Thymus (tissue), 14 donors: ENCODE data around the gene RRAGA. TPM values are rescaled to one million over a fixed set of nuclear protein-coding genes. Genes with fewer than 3 reads are reported as not detected.
"Not testable (repeated sequence)": the region's sequence is repeated elsewhere in the genome, so short reads cannot be mapped to it uniquely, and the experiment has no call there.

Experiments used
- DNase-seq, 9 donors: peaks; one replicate each; pipeline ENCODE4 v3.0.0-alpha.2; 2013; ENCODE audit warnings: low spot score in 9 of 9, low read depth in 6 of 9, missing footprints in 1 of 9
- H3K27ac ChIP-seq, 2 donors: one replicate each; pipeline ENCODE4 v1.5.1; 2013; ENCODE audit warnings: control low read depth in 1 of 2, low read depth in 1 of 2, low read length in 1 of 2, mild to moderate bottlenecking in 1 of 2, moderate library complexity in 1 of 2
- H3K27me3 ChIP-seq, 2 donors: one replicate each; pipeline ENCODE4 v1.5.1; 2013; ENCODE audit warnings: low read length in 1 of 2; ENCODE audit not compliant: control insufficient read depth in 2 of 2, insufficient read depth in 1 of 2
- H3K36me3 ChIP-seq, 2 donors: one replicate each; pipeline ENCODE4 v1.5.1; 2013; ENCODE audit warnings: low read length in 1 of 2, mild to moderate bottlenecking in 1 of 2, moderate library complexity in 1 of 2; ENCODE audit not compliant: control insufficient read depth in 2 of 2, insufficient read depth in 2 of 2
- H3K4me1 ChIP-seq, 2 donors: one replicate each; pipeline ENCODE4 v1.5.1; 2013; ENCODE audit warnings: low read length in 2 of 2; ENCODE audit not compliant: control insufficient read depth in 2 of 2, insufficient read depth in 2 of 2
- H3K4me3 ChIP-seq, 2 donors: one replicate each; pipeline ENCODE4 v1.5.1; 2013; ENCODE audit warnings: low read length in 2 of 2, control low read depth in 1 of 2, mild to moderate bottlenecking in 1 of 2
- H3K9me3 ChIP-seq, 2 donors: one replicate each; pipeline ENCODE4 v1.5.1; 2013; ENCODE audit warnings: low read length in 1 of 2, mild to moderate bottlenecking in 1 of 2; ENCODE audit not compliant: control insufficient read depth in 2 of 2, insufficient read depth in 1 of 2
- WGBS: extraction: QIAGEN DNeasy Blood & Tissue Kit; methylation state at CpG from one replicate; pipeline ENCODE4 v1.1.7; 2013; 5-methylcytosine and 5-hydroxymethylcytosine counted together
- long read RNA-seq, 10 donors: transcript quantifications; one replicate each; lab custom pipeline, GENCODE V29; 2026
- polyA plus RNA-seq: library from polyadenylated mRNA; stranded (reverse); fragments of 200-250 nt; gene quantifications from one replicate; pipeline ENCODE4 v1.2.3, GENCODE V29; 2013
- total RNA-seq: library from RNA; stranded (reverse); fragments of 120-200 nt; gene quantifications from one replicate; pipeline ENCODE4 v1.2.4, GENCODE V29; 2013
- donor health status: healthy.

Gene RRAGA
- total RNA-seq (28.0 TPM), polyA plus RNA-seq (83.7 TPM)
- long read RNA-seq, donor 1, transcript RRAGA-201 (1 exons, 1,589 nt): major isoform, 12 of 12 reads
- long read RNA-seq, donor 1, partial matches to known transcripts: 0 of 12 reads
- long read RNA-seq, donor 1, other reads (novel, unspliced or antisense): 0 of 12 reads
- long read RNA-seq, donor 2: 0 reads
- long read RNA-seq, donor 3, transcript RRAGA-201 (1 exons, 1,589 nt): major isoform, 147 of 147 reads
- long read RNA-seq, donor 3, partial matches to known transcripts: 0 of 147 reads
- long read RNA-seq, donor 3, other reads (novel, unspliced or antisense): 0 of 147 reads
- long read RNA-seq, donor 4, transcript RRAGA-201 (1 exons, 1,589 nt): major isoform, 56 of 56 reads
- long read RNA-seq, donor 4, partial matches to known transcripts: 0 of 56 reads
- long read RNA-seq, donor 4, other reads (novel, unspliced or antisense): 0 of 56 reads
- long read RNA-seq, donor 5, transcript RRAGA-201 (1 exons, 1,589 nt): major isoform, 135 of 135 reads
- long read RNA-seq, donor 5, partial matches to known transcripts: 0 of 135 reads
- long read RNA-seq, donor 5, other reads (novel, unspliced or antisense): 0 of 135 reads
- long read RNA-seq, donor 6, transcript RRAGA-201 (1 exons, 1,589 nt): major isoform, 75 of 75 reads
- long read RNA-seq, donor 6, partial matches to known transcripts: 0 of 75 reads
- long read RNA-seq, donor 6, other reads (novel, unspliced or antisense): 0 of 75 reads
- long read RNA-seq, donor 7, transcript RRAGA-201 (1 exons, 1,589 nt): major isoform, 92 of 92 reads
- long read RNA-seq, donor 7, partial matches to known transcripts: 0 of 92 reads
- long read RNA-seq, donor 7, other reads (novel, unspliced or antisense): 0 of 92 reads
- long read RNA-seq, donor 8, transcript RRAGA-201 (1 exons, 1,589 nt): major isoform, 38 of 38 reads
- long read RNA-seq, donor 8, partial matches to known transcripts: 0 of 38 reads
- long read RNA-seq, donor 8, other reads (novel, unspliced or antisense): 0 of 38 reads
- long read RNA-seq, donor 9, transcript RRAGA-201 (1 exons, 1,589 nt): major isoform, 44 of 44 reads
- long read RNA-seq, donor 9, partial matches to known transcripts: 0 of 44 reads
- long read RNA-seq, donor 9, other reads (novel, unspliced or antisense): 0 of 44 reads
- long read RNA-seq, donor 10, transcript RRAGA-201 (1 exons, 1,589 nt): major isoform, 67 of 67 reads
- long read RNA-seq, donor 10, partial matches to known transcripts: 0 of 67 reads
- long read RNA-seq, donor 10, other reads (novel, unspliced or antisense): 0 of 67 reads

- H3K4me1 ChIP-seq: peaks cover 17 to 20% of the 10 kb centered on the region in 2 donors
Measured at GRCh38 chr9:19048966-19049916, at the start of gene RRAGA. Gene RRAGA, plus strand, starts transcription at chr9:19049427. Its CDS starts 233 bp downstream, at chr9:19049660.

DNA sequence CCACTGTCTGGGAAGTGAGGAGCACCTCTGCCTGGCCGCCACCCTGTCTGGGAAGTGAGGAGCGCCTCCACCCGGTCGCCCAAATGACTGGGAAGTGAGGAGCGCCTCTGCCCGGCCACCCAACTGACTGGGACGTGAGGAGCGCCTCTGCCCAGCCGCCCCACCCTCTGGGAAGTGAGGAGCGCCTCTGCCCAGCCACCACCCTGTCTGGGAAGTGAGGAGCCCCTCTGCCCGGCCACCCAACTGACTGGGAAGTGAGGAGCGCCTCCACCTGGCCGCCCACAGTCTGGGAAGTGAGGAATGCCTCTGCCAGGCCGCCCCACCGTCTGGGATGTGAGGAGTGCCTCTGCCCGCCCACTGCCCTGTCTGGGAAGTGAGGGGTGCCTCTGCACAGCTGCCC is 49.1 kb upstream of the RRAGA start:
- Histone ChIP-seq H3K4me1 (no peaks in the 10 kb centered on the region), H3K27me3 (no peaks in the 10 kb centered on the region), H3K36me3 (no peaks in the 10 kb centered on the region), H3K9me3 (peaks cover 0 to 13% of the 10 kb centered on the region in 2 donors), H3K27ac (no peak overlapping the region), H3K4me3 (no peak overlapping the region)
- DNase-seq: no peak
- WGBS: 97% methylated on average over 16 of the region's 16 CpGs

More at GRCh38 chr9:19048966-19049916, at the start of gene RRAGA:
- under 1% methylated on average over 82 of the region's 82 CpGs for WGBS
- peak; percentile 84 to 98 (median 94) for DNase-seq
- peak within 1 kb of the TSS; percentile 81 to 96 for H3K4me3 ChIP-seq
- peak within 1 kb of the TSS; percentile 93 to 97 for H3K27ac ChIP-seq
- peaks cover 0 to 3% of the 10 kb centered on the region in 2 donors for H3K36me3 ChIP-seq
- H3K27me3 ChIP-seq: no peaks in the 10 kb centered on the region
- H3K9me3 ChIP-seq: no peaks in the 10 kb centered on the region

GRCh38 chr9:19009391-19009965 is 39.7 kb upstream of the RRAGA start:
- H3K27ac ChIP-seq: no peak overlapping the region
- H3K27me3 ChIP-seq: no peaks in the 10 kb centered on the region
- H3K4me3 ChIP-seq: no peak overlapping the region
- no peaks in the 10 kb centered on the region for H3K36me3 ChIP-seq
- WGBS: 96% methylated on average over 5 of the region's 5 CpGs
- DNase-seq: no peak
- no peaks in the 10 kb centered on the region for H3K9me3 ChIP-seq
- peaks cover 0 to 6% of the 10 kb centered on the region in 2 donors for H3K4me1 ChIP-seq

DNA sequence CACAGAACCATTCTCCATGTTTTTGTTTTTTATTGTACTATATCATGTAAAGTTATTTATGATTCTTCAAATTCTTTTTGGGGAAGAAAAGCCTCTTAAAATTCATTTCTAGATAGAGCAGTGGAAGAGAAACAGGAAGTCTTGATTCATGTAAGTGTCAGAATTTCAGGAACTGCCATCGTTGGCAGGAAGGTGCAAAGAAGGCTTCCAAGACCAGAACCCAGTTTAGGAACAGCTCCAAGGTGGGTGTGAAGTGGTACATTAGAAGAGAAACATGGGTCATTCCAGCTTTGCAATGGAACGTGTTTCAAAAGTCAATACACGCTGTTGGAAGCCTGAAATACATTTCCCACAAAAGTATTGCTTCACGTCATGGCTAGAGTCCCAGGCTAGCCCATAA is 31.0 kb upstream of the RRAGA start:
- no peaks in the 10 kb centered on the region for H3K27me3 ChIP-seq
- 37% methylated on average over 4 of the region's 4 CpGs for WGBS

GRCh38 chr9:19020886-19021455 is 28.3 kb upstream of the RRAGA start:
- Histone ChIP-seq H3K4me1 (no peaks in the 10 kb centered on the region), H3K36me3 (no peaks in the 10 kb centered on the region), H3K9me3 (no peaks in the 10 kb centered on the region), H3K4me3 (no peak overlapping the region), H3K27ac (no peak overlapping the region), H3K27me3 (no peaks in the 10 kb centered on the region)
- 9% methylated on average over 3 of the region's 3 CpGs for WGBS
- DNase-seq: no peak

More for the DNA sequence above, 31.0 kb upstream of the RRAGA start:
- Histone ChIP-seq H3K9me3 (no peaks in the 10 kb centered on the region), H3K36me3 (no peaks in the 10 kb centered on the region), H3K27ac (no peak overlapping the region), H3K4me1 (no peaks in the 10 kb centered on the region), H3K4me3 (no peak overlapping the region)
- DNase-seq: no peak

DNA sequence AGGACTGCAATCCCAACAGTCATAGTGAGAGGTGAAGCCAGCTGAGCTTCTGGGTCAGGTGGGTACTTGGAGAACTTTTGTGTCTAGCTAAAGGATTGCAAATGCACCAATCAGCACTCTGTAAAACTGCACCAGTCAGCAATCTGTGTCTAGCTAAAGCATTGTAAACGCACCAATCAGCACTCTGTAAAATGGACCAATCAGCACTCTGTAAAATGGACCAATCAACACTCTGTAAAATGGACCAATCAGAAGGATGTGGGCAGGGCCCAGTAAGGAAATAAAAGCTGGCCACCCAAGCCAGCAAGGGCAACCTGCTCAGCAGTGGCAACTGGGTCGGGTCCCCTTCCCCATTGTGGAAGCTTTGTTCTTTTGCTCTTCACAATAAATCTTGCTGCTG is 27.6 kb upstream of the RRAGA start:
- WGBS: 96% methylated on average over 2 of the region's 2 CpGs
- not testable (repeated sequence) for H3K4me3 ChIP-seq, H3K4me1 ChIP-seq, H3K27ac ChIP-seq, H3K36me3 ChIP-seq, H3K9me3 ChIP-seq, H3K27me3 ChIP-seq, DNase-seq

DNA sequence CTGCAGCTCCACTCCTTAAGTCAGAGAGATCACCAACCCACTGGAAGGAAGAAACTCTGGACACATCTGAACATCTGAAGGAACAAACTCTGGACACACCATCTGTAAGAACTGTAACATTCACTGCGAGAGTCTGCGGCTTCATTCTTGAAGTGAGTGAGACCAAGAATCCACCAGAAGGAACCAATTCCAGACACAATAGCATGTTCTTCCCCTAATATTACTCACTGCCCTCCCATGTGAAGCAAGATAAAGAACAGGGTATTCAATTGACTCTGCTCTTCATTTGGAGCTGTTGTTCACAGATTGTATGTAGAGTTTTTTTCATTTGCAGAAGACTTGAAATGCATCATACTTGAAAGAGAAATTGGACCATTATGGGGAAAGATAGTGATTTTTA is 27.0 kb upstream of the RRAGA start:
- no peak overlapping the region for H3K27ac ChIP-seq

More for the DNA sequence above, 27.0 kb upstream of the RRAGA start:
- H3K36me3 ChIP-seq: no peaks in the 10 kb centered on the region
- WGBS: 90% methylated on average over 2 of the region's 2 CpGs
- no peak for DNase-seq
- H3K9me3 ChIP-seq: no peaks in the 10 kb centered on the region
- H3K4me3 ChIP-seq: no peak overlapping the region
- H3K27me3 ChIP-seq: no peaks in the 10 kb centered on the region
- no peaks in the 10 kb centered on the region for H3K4me1 ChIP-seq
